DMS79 (cell line): ENCODE results near the gene GDPGP1.
"Not testable (repeated sequence)": the region's sequence is repeated elsewhere in the genome, so short reads cannot be mapped to it uniquely, and the experiment has no call there.

Source experiments
- DNase-seq: peaks from one replicate; lab custom pipeline; 2025; lab: John Stamatoyannopoulos, UW

The GDPGP1 gene

GRCh38 chr15:90234096-90234988, at the start of gene GDPGP1:
TSS of gene GDPGP1 (plus strand) at chr15:90234209. CDS start at chr15:90240909, 6,700 bp downstream.
- DNase-seq = no peak

GRCh38 chr15:90184786-90185704, 49.0 kb upstream of the GDPGP1 start:
- peak; percentile 38 for DNase-seq

GRCh38 chr15:90187257-90187868, 46.6 kb upstream of the GDPGP1 start:
- DNase-seq = no peak

GRCh38 chr15:90188065-90188464, 45.9 kb upstream of the GDPGP1 start:
- DNase-seq = not testable (repeated sequence)

- DNase-seq = no peak
Observed at GRCh38 chr15:90188914-90189748, 44.9 kb upstream of the GDPGP1 start.

- no peak for DNase-seq
Observed at GRCh38 chr15:90189781-90190467, 44.1 kb upstream of the GDPGP1 start.

GRCh38 chr15:90190606-90191343, 43.2 kb upstream of the GDPGP1 start:
- DNase-seq = no peak

GRCh38 chr15:90191344-90191687, 42.7 kb upstream of the GDPGP1 start:
- DNase-seq = no peak

- peak; percentile 88 for DNase-seq
Observed at GRCh38 chr15:90191794-90192509, 42.1 kb upstream of the GDPGP1 start.

- DNase-seq = no peak
Observed at GRCh38 chr15:90192961-90193786, 40.8 kb upstream of the GDPGP1 start.

- no peak for DNase-seq
Observed at GRCh38 chr15:90194655-90195054, 39.4 kb upstream of the GDPGP1 start.

GRCh38 chr15:90200534-90201129, 33.4 kb upstream of the GDPGP1 start:
- DNase-seq = no peak

GRCh38 chr15:90201130-90201943, 32.7 kb upstream of the GDPGP1 start, which contains the start of gene SEMA4B:
TSS of gene SEMA4B (plus strand) at chr15:90201330. CDS start at chr15:90201579, 249 bp downstream.
- peak; percentile 25 for DNase-seq

- DNase-seq = no peak
Observed at GRCh38 chr15:90201944-90202375, 32.0 kb upstream of the GDPGP1 start.

GRCh38 chr15:90202929-90203328, 31.1 kb upstream of the GDPGP1 start:
- DNase-seq = no peak

- DNase-seq = no peak
Observed at GRCh38 chr15:90203473-90203872, 30.5 kb upstream of the GDPGP1 start.

- DNase-seq = peak; percentile 28
Observed at GRCh38 chr15:90203922-90204321, 30.1 kb upstream of the GDPGP1 start.
